GM13976 (cell line): ENCODE measurements around the gene KDM1A.
"Not testable (repeated sequence)": the region's sequence is repeated elsewhere in the genome, so short reads cannot be mapped to it uniquely, and the experiment has no call there.

ENCODE experiments used
- DNase-seq: peaks from one replicate; pipeline ENCODE4 v3.0.0; 2012; ENCODE audit warnings: low spot score
- CTCF ChIP-seq: IDR thresholded peaks from 2 replicates; pipeline ENCODE4 v1.5.1; 2012; ENCODE audit warnings: borderline replicate concordance, mild to moderate bottlenecking; ENCODE audit not compliant: insufficient read depth; ENCODE audit errors: extremely low read depth, missing control alignments, control extremely low read depth
- in situ Hi-C: fragments of 300-500 bp; cut with MboI; formaldehyde crosslinking; loops from one replicate; pipeline ENCODE4 v1.12.0; 2022; ENCODE audit warnings: low sequenced_read_pairs, mixed read lengths, inconsistent platforms; ENCODE audit not compliant: unreplicated experiment

KDM1A gene

GRCh38 chr1:23004112-23004511 lies 15.2 kb upstream of the KDM1A start:
- in situ Hi-C loops: no loop called here
- TF ChIP-seq CTCF: no peak

DNA sequence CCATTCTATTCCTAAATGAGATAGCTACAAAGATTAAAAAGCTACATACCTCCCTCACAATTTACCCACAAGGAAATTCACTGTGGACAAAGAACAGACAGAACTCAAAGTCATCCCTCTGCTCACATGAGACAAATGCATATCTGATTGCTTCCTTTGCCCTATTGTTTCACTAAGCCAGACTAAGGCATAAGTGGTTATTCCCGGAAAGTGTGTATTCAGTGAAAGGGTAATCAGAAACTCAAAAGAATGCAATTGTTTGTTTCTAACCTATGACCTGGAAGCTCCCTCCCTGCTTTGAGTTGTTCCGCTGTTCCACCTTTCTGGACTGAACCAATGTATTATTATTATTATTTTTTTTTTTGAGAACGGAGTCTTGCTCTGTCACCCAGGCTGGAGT lies 14.5 kb upstream of the KDM1A start:
- in situ Hi-C loops, DNase-seq: not testable (repeated sequence)

More at GRCh38 chr1:23004112-23004511, 15.2 kb upstream of the KDM1A start:
- no peak for DNase-seq

DNA sequence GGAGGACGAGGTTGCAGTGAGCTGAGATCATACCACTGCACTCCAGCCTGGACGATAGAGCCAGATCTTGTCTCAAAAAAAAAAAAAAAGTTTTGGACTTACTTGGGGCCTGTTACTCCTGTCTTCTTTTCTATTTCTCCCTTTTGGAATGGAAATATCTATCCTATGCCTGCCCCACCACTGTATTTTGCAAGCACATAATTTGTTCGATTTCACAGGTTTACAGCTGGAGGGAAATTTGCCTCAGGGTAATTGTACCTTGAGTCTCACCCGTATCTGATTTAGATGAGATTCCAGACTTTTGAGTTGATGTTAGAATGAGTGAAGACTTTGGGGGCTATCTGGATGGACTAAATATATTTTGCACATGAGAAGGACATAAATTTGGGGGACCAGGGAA lies 12.2 kb upstream of the KDM1A start:
- no peak for TF ChIP-seq CTCF
- in situ Hi-C loops: no loop called here
- no peak for DNase-seq

GRCh38 chr1:23008901-23009300 lies 10.4 kb upstream of the KDM1A start:
- in situ Hi-C loops: no loop called here
- DNase-seq: no peak
- no peak for TF ChIP-seq CTCF

DNA sequence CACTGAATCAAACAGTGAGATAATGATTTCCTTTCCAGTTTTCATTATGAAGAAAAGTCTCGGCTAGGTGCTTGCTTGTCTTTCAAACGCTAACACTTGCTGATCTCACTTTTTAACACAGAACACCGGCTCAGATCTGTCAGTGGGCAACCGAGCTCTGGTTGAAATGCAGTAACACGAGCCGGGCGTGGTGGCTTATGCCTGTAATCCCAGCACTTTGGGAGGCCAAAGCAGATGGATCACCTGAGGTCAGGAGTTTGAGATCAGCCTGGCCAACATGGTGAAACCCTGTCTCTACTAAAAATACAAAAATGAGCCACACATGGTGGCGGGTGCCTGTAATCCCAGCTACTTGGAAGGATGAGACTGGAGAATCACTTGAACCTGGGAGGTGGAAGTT lies 9.2 kb upstream of the KDM1A start:
- DNase-seq, in situ Hi-C loops: not testable (repeated sequence)

DNA sequence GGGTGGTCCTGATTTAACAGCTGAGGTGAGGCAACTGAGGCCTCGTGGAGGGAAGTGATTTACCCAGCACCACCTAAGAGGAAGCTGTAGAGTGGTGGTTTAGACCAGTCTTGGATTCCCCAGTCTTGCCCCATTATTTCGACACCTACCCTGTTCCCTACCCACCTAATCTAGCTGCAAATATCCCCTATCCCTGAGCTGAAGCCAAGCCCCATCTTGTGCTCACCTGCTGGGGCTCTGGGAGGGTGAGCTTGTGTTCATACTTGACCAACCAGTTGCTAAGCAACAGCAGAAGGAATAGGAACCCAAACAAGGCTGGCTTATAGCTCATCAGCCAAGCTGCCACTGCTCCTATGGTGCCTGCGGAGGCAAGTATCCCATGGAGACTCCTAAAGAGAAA lies 5.6 kb upstream of the KDM1A start:
- no peak for DNase-seq
- in situ Hi-C loops: no loop called here
- no peak for TF ChIP-seq CTCF

GRCh38 chr1:23018661-23019093 lies 591 bp upstream of the KDM1A start:
- no peak for TF ChIP-seq CTCF

DNA sequence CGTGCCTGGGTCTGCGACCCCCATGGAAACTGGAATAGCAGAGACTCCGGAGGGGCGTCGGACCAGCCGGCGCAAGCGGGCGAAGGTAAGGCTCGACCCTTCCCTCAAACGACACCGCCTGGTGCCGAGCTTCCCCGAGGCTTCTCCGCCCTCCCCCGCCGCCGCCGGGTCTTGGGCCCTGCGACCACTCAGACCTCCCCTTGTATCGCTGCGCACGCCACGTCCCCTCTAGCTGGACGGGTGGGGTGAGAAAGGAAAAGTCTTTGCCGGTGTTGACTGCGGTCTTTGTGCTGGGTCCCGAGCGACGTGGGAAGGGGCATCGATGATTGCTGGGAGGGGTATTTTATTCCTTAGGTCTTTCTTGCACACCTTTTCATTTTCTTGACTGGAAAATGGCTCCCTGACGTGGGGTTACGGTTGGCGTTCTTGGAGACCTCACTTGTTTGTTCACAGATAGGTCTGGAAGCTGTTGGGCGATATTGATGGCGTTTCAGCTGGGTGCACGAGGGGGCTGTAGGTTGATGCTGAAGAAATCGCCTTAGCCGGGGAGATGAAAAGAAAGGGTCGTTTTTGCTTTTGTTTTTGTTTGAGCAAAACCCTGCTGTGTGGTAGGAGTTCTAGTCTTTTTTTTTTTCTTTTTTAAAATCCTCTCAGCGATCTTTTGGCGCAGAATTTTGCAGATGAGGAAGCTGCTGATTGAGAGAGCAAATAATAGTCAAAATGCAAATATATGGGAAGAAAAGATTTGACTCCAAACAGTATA lies 776 bp downstream of the KDM1A start:
- no peak for TF ChIP-seq CTCF
- in situ Hi-C loops: no loop called here
- DNase-seq: peak; percentile 55

More at GRCh38 chr1:23018661-23019093, 591 bp upstream of the KDM1A start:
- no peak for DNase-seq
- in situ Hi-C loops: no loop called here
